ENCODE data around the gene CYP21A2.

- no peak for TF ChIP-seq EZH2phosphoT487 (IDR thresholded peaks at IDR 0.05)
- TF ChIP-seq CTCF (IDR thresholded peaks at IDR 0.05): no peak
These were observed 41.5 kb downstream of the CYP21A2 start for GRCh38 chr6:32079566-32080290.

All from neural progenitor cell (in vitro differentiated cells).